HL-60 (cell line): Measurements from ENCODE around the gene SF3B2.

Experiments used
- CTCF ChIP-seq: IDR thresholded peaks from one replicate; pipeline ENCODE4 v1.5.1; 2011; ENCODE audit warnings: low read length, control low read depth, inconsistent platforms; ENCODE audit not compliant: insufficient read depth
- GABPA ChIP-seq: IDR thresholded peaks from 2 replicates; pipeline ENCODE4 v1.6.1; 2012; ENCODE audit warnings: low read depth
- POLR2AphosphoS5 ChIP-seq: IDR thresholded peaks from 2 replicates; pipeline ENCODE4 v1.6.1; 2012; ENCODE audit warnings: low read depth
- TF ChIP-seq, protein P1 (sequence below): IDR thresholded peaks from 2 replicates; pipeline ENCODE4 v1.6.1; 2012; ENCODE audit warnings: low read depth; ENCODE audit not compliant: insufficient replicate concordance

DNA sequence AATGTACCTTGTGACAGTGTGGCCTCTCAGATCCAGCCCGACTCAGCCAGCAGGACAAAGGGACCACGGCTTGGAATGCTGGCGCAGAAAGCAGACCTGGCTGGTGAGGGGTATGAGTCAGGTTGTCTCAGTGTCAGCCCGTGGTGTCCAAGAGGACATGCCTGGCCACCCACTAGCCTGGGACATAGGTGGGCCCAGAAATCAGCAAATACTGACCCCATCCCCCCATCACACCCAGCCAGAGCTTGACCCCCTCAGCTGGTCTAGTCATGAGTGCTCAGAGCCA lies 45.3 kb upstream of the SF3B2 start:
- no peak for TF ChIP-seq CTCF
- TF ChIP-seq, protein P1, sequence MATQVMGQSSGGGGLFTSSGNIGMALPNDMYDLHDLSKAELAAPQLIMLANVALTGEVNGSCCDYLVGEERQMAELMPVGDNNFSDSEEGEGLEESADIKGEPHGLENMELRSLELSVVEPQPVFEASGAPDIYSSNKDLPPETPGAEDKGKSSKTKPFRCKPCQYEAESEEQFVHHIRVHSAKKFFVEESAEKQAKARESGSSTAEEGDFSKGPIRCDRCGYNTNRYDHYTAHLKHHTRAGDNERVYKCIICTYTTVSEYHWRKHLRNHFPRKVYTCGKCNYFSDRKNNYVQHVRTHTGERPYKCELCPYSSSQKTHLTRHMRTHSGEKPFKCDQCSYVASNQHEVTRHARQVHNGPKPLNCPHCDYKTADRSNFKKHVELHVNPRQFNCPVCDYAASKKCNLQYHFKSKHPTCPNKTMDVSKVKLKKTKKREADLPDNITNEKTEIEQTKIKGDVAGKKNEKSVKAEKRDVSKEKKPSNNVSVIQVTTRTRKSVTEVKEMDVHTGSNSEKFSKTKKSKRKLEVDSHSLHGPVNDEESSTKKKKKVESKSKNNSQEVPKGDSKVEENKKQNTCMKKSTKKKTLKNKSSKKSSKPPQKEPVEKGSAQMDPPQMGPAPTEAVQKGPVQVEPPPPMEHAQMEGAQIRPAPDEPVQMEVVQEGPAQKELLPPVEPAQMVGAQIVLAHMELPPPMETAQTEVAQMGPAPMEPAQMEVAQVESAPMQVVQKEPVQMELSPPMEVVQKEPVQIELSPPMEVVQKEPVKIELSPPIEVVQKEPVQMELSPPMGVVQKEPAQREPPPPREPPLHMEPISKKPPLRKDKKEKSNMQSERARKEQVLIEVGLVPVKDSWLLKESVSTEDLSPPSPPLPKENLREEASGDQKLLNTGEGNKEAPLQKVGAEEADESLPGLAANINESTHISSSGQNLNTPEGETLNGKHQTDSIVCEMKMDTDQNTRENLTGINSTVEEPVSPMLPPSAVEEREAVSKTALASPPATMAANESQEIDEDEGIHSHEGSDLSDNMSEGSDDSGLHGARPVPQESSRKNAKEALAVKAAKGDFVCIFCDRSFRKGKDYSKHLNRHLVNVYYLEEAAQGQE = no peak
- TF ChIP-seq POLR2AphosphoS5 = no peak
- TF ChIP-seq GABPA = no peak
